ENCODE data around the gene DNASE1.

DNASE1 gene

DNA sequence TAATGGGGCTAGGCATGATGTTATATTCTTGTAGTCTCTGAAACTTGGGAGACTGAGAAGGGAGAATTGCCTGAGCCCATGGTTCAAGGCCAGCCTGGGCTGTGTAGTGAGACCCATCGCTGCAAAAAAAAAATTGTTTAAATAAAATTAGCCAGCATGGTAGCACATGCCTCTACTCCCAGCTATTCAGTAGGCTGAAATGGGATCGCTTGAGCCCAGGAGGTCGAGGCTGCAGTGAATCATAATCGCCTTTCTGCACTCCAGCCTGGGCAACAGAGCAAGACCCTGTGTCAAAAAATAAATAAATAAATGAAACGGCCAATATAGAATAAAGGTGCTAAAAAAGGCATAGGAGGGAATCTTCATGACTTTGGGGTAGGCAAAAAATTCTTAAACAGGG lies 29.2 kb upstream of the DNASE1 start:
- no peak overlapping the region for H3K4me3 ChIP-seq
- in situ Hi-C loops (cut with MboI; ENCODE audit: low sequenced_read_pairs) = no loop called here
- peaks cover 20% of the 10 kb centered on the region for H3K4me1 ChIP-seq
- H3K9me3 ChIP-seq = no peaks in the 10 kb centered on the region
- H3K27me3 ChIP-seq (ENCODE audit: low read depth) = no peaks in the 10 kb centered on the region
- no peak for DNase-seq (ENCODE audit: low spot score in 2 of 2)
- H3K36me3 ChIP-seq (replicated peaks) = no peaks in the 10 kb centered on the region

GRCh38 chr16:3625911-3626732 lies 28.4 kb upstream of the DNASE1 start:
- Histone ChIP-seq H3K4me1 (peaks cover 20% of the 10 kb centered on the region), H3K4me3 (no peak overlapping the region), H3K36me3 (replicated peaks) (no peaks in the 10 kb centered on the region), H3K27me3 (ENCODE audit: low read depth) (no peaks in the 10 kb centered on the region), H3K9me3 (no peaks in the 10 kb centered on the region)
- in situ Hi-C loops (cut with MboI; ENCODE audit: low sequenced_read_pairs) = no loop called here
- no peak for DNase-seq (ENCODE audit: low spot score in 2 of 2)

DNA sequence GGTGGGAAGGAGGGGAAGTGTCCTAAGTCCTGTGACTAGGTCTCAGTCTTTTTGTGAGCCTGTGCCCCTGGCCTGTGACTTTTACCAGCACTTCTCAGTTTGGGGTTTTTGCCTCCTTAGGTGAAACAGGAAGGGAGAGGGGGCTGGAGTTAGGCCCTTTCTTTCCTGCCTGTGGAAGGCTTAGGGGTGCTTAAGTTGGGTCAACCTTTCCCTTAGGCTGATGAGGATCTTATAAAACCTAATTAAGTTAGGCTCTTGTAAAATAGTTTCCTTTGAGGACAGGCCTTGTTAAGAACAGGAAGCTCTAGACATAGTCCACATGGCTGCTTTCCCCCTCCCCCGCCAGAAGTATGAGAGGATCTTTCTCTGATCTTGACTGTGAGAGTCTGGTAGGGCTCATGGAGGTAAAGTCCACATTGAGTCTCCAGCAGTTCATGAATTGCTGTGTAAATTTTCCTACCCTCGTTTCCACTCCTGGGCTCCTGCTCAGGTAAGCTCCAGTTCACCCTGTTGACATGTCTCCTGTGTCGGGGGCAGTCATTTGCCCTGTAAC lies 17.0 kb upstream of the DNASE1 start:
- no peaks in the 10 kb centered on the region for H3K36me3 ChIP-seq (replicated peaks)
- DNase-seq (ENCODE audit: low spot score in 2 of 2) = no peak
- in situ Hi-C loops (cut with MboI; ENCODE audit: low sequenced_read_pairs) = no loop called here
- H3K9me3 ChIP-seq = peaks cover 4% of the 10 kb centered on the region; the same call in 1 of the 2 replicates
- no peak overlapping the region for H3K4me3 ChIP-seq
- H3K4me1 ChIP-seq = no peaks in the 10 kb centered on the region
- H3K27me3 ChIP-seq (ENCODE audit: low read depth) = no peaks in the 10 kb centered on the region

DNA sequence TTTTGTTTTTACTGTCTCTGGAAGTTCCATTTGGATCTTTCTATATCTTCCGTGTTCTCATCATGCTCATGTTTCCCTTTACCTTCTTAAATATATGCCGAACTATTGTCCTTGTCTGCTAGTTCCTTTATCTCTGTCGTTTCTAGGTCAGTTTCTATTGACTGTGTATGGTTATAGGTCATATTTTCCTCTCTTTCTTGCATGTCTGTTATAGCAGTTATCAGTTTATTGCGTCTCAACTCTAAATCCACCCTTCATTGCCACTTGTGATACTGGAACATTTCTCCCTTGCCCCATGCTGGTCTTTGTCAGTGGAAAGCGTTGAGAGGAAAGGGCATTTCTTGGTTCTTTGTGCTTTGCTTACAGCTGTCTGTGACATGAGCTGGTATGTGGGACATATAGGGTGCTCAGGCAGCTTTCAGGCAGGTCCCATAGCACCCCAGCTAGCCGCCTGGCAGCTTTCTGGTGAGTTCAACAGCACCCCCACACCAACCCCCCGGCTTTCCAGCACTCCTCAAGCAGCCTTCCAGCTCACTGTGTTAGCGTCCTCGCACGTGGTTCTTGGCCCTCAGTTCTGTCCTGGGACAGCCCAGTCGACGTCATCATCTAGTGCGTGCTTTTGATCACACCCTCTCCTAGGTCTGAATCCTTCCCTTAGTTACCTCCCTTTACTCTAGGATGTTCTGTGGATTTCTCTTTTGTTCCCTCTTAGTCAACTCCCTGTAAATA lies 15.4 kb upstream of the DNASE1 start:
- Histone ChIP-seq H3K4me3 (no peak overlapping the region), H3K9me3 (peaks cover 4% of the 10 kb centered on the region; the same call in 1 of the 2 replicates), H3K4me1 (no peaks in the 10 kb centered on the region), H3K36me3 (replicated peaks) (no peaks in the 10 kb centered on the region; the same call in 1 of the 2 replicates), H3K27me3 (ENCODE audit: low read depth) (no peaks in the 10 kb centered on the region)
- in situ Hi-C loops (cut with MboI; ENCODE audit: low sequenced_read_pairs) = no loop called here
- no peak for DNase-seq (ENCODE audit: low spot score in 2 of 2)

DNA sequence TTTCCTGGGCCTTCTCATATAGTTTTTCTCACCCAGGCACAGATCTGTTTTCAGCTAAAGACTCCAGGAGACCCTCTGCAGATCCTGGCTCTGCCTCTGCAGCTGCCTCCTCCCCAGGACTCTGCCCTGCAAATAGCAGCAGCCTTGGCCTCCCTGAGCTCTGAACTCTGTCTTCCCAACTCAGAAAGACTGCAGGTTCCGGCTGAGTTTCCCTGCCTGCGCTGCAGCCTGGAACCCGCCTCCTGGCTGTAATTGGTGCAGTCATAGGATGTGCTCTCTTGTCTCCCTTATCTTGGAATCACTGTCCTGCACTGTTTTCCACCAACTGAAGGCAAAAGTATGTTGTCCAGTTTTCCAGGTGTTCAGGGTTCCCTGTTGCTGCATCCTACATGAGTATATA lies 14.3 kb upstream of the DNASE1 start:
- peaks cover 3% of the 10 kb centered on the region for H3K4me1 ChIP-seq
- DNase-seq (ENCODE audit: low spot score in 2 of 2) = no peak
- H3K4me3 ChIP-seq = no peak overlapping the region
- H3K36me3 ChIP-seq (replicated peaks) = no peaks in the 10 kb centered on the region; the same call in 1 of the 2 replicates
- in situ Hi-C loops (cut with MboI; ENCODE audit: low sequenced_read_pairs) = no loop called here
- peaks cover 4% of the 10 kb centered on the region; the same call in 1 of the 2 replicates for H3K9me3 ChIP-seq
- no peaks in the 10 kb centered on the region for H3K27me3 ChIP-seq (ENCODE audit: low read depth)

GRCh38 chr16:3640632-3641501 lies 13.6 kb upstream of the DNASE1 start:
- in situ Hi-C loops (cut with MboI; ENCODE audit: low sequenced_read_pairs) = no loop called here
- Histone ChIP-seq H3K27me3 (ENCODE audit: low read depth) (no peaks in the 10 kb centered on the region), H3K4me3 (no peak overlapping the region), H3K9me3 (peaks cover 4% of the 10 kb centered on the region; the same call in 1 of the 2 replicates), H3K36me3 (replicated peaks) (no peaks in the 10 kb centered on the region; the same call in 1 of the 2 replicates), H3K4me1 (peaks cover 10% of the 10 kb centered on the region)
- no peak for DNase-seq (ENCODE audit: low spot score in 2 of 2)

GRCh38 chr16:3641801-3642396 lies 12.6 kb upstream of the DNASE1 start:
- H3K36me3 ChIP-seq (replicated peaks) = no peaks in the 10 kb centered on the region; the same call in 1 of the 2 replicates
- no peak overlapping the region for H3K4me3 ChIP-seq
- no peak for DNase-seq (ENCODE audit: low spot score in 2 of 2)
- in situ Hi-C loops (cut with MboI; ENCODE audit: low sequenced_read_pairs) = no loop called here
- no peaks in the 10 kb centered on the region for H3K27me3 ChIP-seq (ENCODE audit: low read depth)
- H3K4me1 ChIP-seq = peaks cover 10% of the 10 kb centered on the region
- H3K9me3 ChIP-seq = no peaks in the 10 kb centered on the region

- no peak overlapping the region for H3K4me3 ChIP-seq
- H3K36me3 ChIP-seq (replicated peaks) = no peaks in the 10 kb centered on the region; the same call in 1 of the 2 replicates
- no peaks in the 10 kb centered on the region for H3K9me3 ChIP-seq
- in situ Hi-C loops (cut with MboI; ENCODE audit: low sequenced_read_pairs) = no loop called here
- peaks cover 10% of the 10 kb centered on the region for H3K4me1 ChIP-seq
- no peak for DNase-seq (ENCODE audit: low spot score in 2 of 2)
- H3K27me3 ChIP-seq (ENCODE audit: low read depth) = no peaks in the 10 kb centered on the region
Observed at GRCh38 chr16:3642397-3643094, 11.9 kb upstream of the DNASE1 start.

GRCh38 chr16:3643095-3643730 lies 11.3 kb upstream of the DNASE1 start:
- H3K9me3 ChIP-seq = no peaks in the 10 kb centered on the region
- no peaks in the 10 kb centered on the region for H3K27me3 ChIP-seq (ENCODE audit: low read depth)
- no peak for DNase-seq (ENCODE audit: low spot score in 2 of 2)
- H3K4me1 ChIP-seq = peaks cover 10% of the 10 kb centered on the region
- no peaks in the 10 kb centered on the region; the same call in 1 of the 2 replicates for H3K36me3 ChIP-seq (replicated peaks)
- no peak overlapping the region for H3K4me3 ChIP-seq
- in situ Hi-C loops (cut with MboI; ENCODE audit: low sequenced_read_pairs) = no loop called here

GRCh38 chr16:3645108-3645503 lies 9.4 kb upstream of the DNASE1 start:
- peaks cover 2% of the 10 kb centered on the region; the same call in 1 of the 2 replicates for H3K36me3 ChIP-seq (replicated peaks)
- peaks cover 10% of the 10 kb centered on the region for H3K4me1 ChIP-seq
- no peaks in the 10 kb centered on the region for H3K27me3 ChIP-seq (ENCODE audit: low read depth)
- no peak for DNase-seq (ENCODE audit: low spot score in 2 of 2)
- H3K4me3 ChIP-seq = no peak overlapping the region
- H3K9me3 ChIP-seq = no peaks in the 10 kb centered on the region
- in situ Hi-C loops (cut with MboI; ENCODE audit: low sequenced_read_pairs) = no loop called here

GRCh38 chr16:3645504-3646347 lies 8.8 kb upstream of the DNASE1 start:
- H3K4me3 ChIP-seq = no peak overlapping the region
- in situ Hi-C loops (cut with MboI; ENCODE audit: low sequenced_read_pairs) = no loop called here
- peaks cover 10% of the 10 kb centered on the region for H3K4me1 ChIP-seq
- H3K9me3 ChIP-seq = no peaks in the 10 kb centered on the region
- H3K27me3 ChIP-seq (ENCODE audit: low read depth) = no peaks in the 10 kb centered on the region
- peaks cover 4% of the 10 kb centered on the region; the same call in 1 of the 2 replicates for H3K36me3 ChIP-seq (replicated peaks)
- peak; percentile 36 to 76 for DNase-seq (ENCODE audit: low spot score in 2 of 2)

Measured in HAP-1 (cell line).